ENCODE data around the gene GPC3.

- no peak for TF ChIP-seq TAF1 (IDR thresholded peaks at IDR 0.05; ENCODE audit: borderline replicate concordance, low read depth, low read length)
- TF ChIP-seq EP300 (IDR thresholded peaks at IDR 0.05; ENCODE audit: borderline replicate concordance in 1 of 2, low read depth in 1 of 2, low read length in 1 of 2), result no peak
Observed at GRCh38 chrX:133834771-133835170, 150.6 kb downstream of the GPC3 start.

Measured in SK-N-SH (cell line).